K562 (cell line): Measurements from ENCODE around the gene FMN1. TPM values are rescaled to one million over a fixed set of nuclear protein-coding genes. Genes with fewer than 3 reads are reported as not detected.

ENCODE experiments used
- ATAC-seq: fragments of 200-7000 bp; cut with Tn5 transposase; 3 replicates; pipeline ENCODE4 v1.9.1; 2020; ENCODE audit warnings: moderate library complexity
- BruUV-seq: library from RNA; stranded (reverse); fragments of 400-500 nt; replicated peaks from 2 replicates; lab custom pipeline; 2021; lab: Mats Ljungman, UMichigan
- CTCF ChIA-PET: fragments of 300-600 bp; formaldehyde crosslinking; extraction: SDS; loops from one replicate; lab custom pipeline; 2021; ENCODE audit warnings: low intra/inter-chr PET ratio; lab: Yijun Ruan, JAX
- POLR2A ChIA-PET: fragments of 300-600, 350-650 bp; sonication (Branson Sonifier 250); formaldehyde crosslinking; extraction: SDS; loops from one replicate; lab custom pipeline; 2021; ENCODE audit warnings: antibody characterized with exemption, inconsistent platforms; lab: Yijun Ruan, JAX
- DNase-seq, 4 experiments: peaks; one replicate each; pipeline versions ENCODE4 v3.0.0 to v3.0.0-alpha.2; 2011 to 2018; ENCODE audit warnings: low spot score in 3 of 4, mixed read lengths in 3 of 4; ENCODE audit errors: extremely low read depth in 1 of 4
- FAIRE-seq: peaks from 2 replicates; lab custom pipeline; 2011; peaks lifted over from hg19 to GRCh38; lab: Jason Lieb, UNC
- H2AFZ ChIP-seq: 2 replicates; pipeline ENCODE4 v1.6.0; 2011; ENCODE audit warnings: low read depth, low read length, control low read depth, inconsistent platforms
- H3K27ac ChIP-seq: fragments of 200-600 bp; 3 replicates; pipeline ENCODE4 v1.8.0; 2011; ENCODE audit warnings: low read depth, mild to moderate bottlenecking, control low read depth, inconsistent platforms, low read length, moderate library complexity, mixed read lengths; ENCODE audit errors: extremely low read depth
- H3K27me3 ChIP-seq, 2 experiments: fragments of 300-600 bp in 1 of 2; 2 replicates in 1 of 2; 3 replicates in 1 of 2; pipeline versions ENCODE4 v1.6.0 to v1.8.0; 2011; ENCODE audit warnings: inconsistent platforms in 2 of 2, low read length in 2 of 2, mild to moderate bottlenecking in 1 of 2, mixed read lengths in 1 of 2, moderate library complexity in 1 of 2; ENCODE audit not compliant: control insufficient read depth in 2 of 2, insufficient read depth in 2 of 2
- H3K36me3 ChIP-seq: fragments of 300-600 bp; 3 replicates; pipeline ENCODE4 v1.8.0; 2011; ENCODE audit warnings: mild to moderate bottlenecking, low read length, inconsistent platforms; ENCODE audit not compliant: control insufficient read depth, insufficient read depth
- H3K4me1 ChIP-seq, 2 experiments: fragments of 200-600 bp in 1 of 2; replicated peaks in 1 of 2; 2 replicates in 1 of 2; 3 replicates in 1 of 2; pipeline versions ENCODE4 v1.5.1 to v1.8.0; 2011; ENCODE audit warnings: inconsistent platforms in 2 of 2, low read length in 2 of 2, mild to moderate bottlenecking in 1 of 2, mixed read lengths in 1 of 2, moderate library complexity in 1 of 2; ENCODE audit not compliant: control insufficient read depth in 2 of 2, insufficient read depth in 2 of 2
- H3K4me2 ChIP-seq: 2 replicates; pipeline ENCODE4 v1.6.1; 2011; ENCODE audit warnings: low read length, control low read depth, inconsistent platforms, mixed read lengths; ENCODE audit not compliant: insufficient read depth
- H3K4me3 ChIP-seq: fragments of 200-600 bp; sonication (generic), shearing (Covaris generic); 2 replicates; pipeline ENCODE4 v1.5.1; 2016; ENCODE audit warnings: control low read depth, inconsistent platforms
- H3K79me2 ChIP-seq: fragments of 200-600 bp; 3 replicates; pipeline ENCODE4 v1.8.0; 2011; ENCODE audit warnings: low read length, inconsistent platforms; ENCODE audit not compliant: control insufficient read depth, insufficient read depth
- H3K9ac ChIP-seq, 2 experiments: 2 replicates each; pipeline versions ENCODE4 v1.6.0 to v1.6.1; 2011; ENCODE audit warnings: low read depth in 2 of 2, low read length in 2 of 2, control low read depth in 1 of 2, inconsistent platforms in 1 of 2, mild to moderate bottlenecking in 1 of 2, mixed read lengths in 1 of 2; ENCODE audit not compliant: insufficient read depth in 1 of 2
- H3K9me1 ChIP-seq: one replicate; pipeline ENCODE4 v1.6.0; 2011; ENCODE audit warnings: inconsistent platforms, mild to moderate bottlenecking, low read length, moderate library complexity; ENCODE audit not compliant: control insufficient read depth, insufficient read depth
- H3K9me3 ChIP-seq: replicated peaks from 2 replicates; pipeline ENCODE4 v1.5.1; 2011; ENCODE audit warnings: low read depth, low read length, inconsistent platforms; ENCODE audit not compliant: control insufficient read depth, insufficient read depth
- H4K20me1 ChIP-seq: replicated peaks from 2 replicates; pipeline ENCODE4 v1.6.1; 2011; ENCODE audit warnings: low read length, inconsistent platforms, mixed read lengths; ENCODE audit not compliant: control insufficient read depth, insufficient read depth
- C11orf30 ChIP-seq: fragments of 450-650 bp; IDR thresholded peaks from 2 replicates; pipeline ENCODE4 v1.6.1; 2016; ENCODE audit warnings: low read depth, mild to moderate bottlenecking
- CBX2 ChIP-seq: fragments of 200-600 bp; sonication (generic); IDR thresholded peaks from one replicate; pipeline ENCODE4 v1.6.1; 2012; ENCODE audit warnings: mild to moderate bottlenecking, low read length, inconsistent platforms; ENCODE audit not compliant: insufficient read depth, poor library complexity, severe bottlenecking
- EWSR1 ChIP-seq: fragments of 450-650 bp; IDR thresholded peaks from 2 replicates; pipeline ENCODE4 v1.6.1; 2018; ENCODE audit warnings: borderline replicate concordance, mild to moderate bottlenecking, low read depth, moderate library complexity; ENCODE audit not compliant: partially characterized antibody
- FOXJ3 ChIP-seq: sonication (generic); formaldehyde crosslinking; IDR thresholded peaks from 2 replicates; pipeline ENCODE4 v1.4.0; 2020; ENCODE audit warnings: mild to moderate bottlenecking, missing genetic modification reagents
- HMG20A ChIP-seq: fragments of 450-650 bp; formaldehyde crosslinking; conservative IDR thresholded peaks from 2 replicates; pipeline ENCODE4 v1.4.0; 2020; ENCODE audit warnings: mild to moderate bottlenecking, mixed read lengths
- JUN ChIP-seq, 2 experiments: sonication (generic) in 1 of 2; formaldehyde crosslinking in 1 of 2; IDR thresholded peaks; 2 replicates each; pipeline versions ENCODE4 v1.6.1 to v1.8.0; 2012 to 2022; ENCODE audit warnings: borderline replicate concordance in 2 of 2, mild to moderate bottlenecking in 2 of 2, improper control_type of control experiment in 1 of 2, low read depth in 1 of 2, low read length in 1 of 2, missing genetic modification reagents in 1 of 2
- NFATC3 ChIP-seq: fragments of 450-650 bp; IDR thresholded peaks from 2 replicates; pipeline ENCODE4 v1.6.1; 2017; ENCODE audit warnings: mild to moderate bottlenecking
- RBM39 ChIP-seq: fragments of 200-400 bp; formaldehyde crosslinking; optimal IDR thresholded peaks from 2 replicates; pipeline ENCODE3; 2018; ENCODE audit warnings: low read depth, low read length
- TAF15 ChIP-seq: fragments of 200-400 bp; formaldehyde crosslinking; IDR thresholded peaks from 2 replicates; pipeline ENCODE4 v1.6.1; 2017; ENCODE audit warnings: mild to moderate bottlenecking, low read depth, low read length, moderate library complexity
- TCF15 ChIP-seq: fragments of 250-450 bp; sonication (Bioruptor Pico); IDR thresholded peaks from 2 replicates; pipeline ENCODE4 v1.8.0; 2022; ENCODE audit warnings: moderate library complexity, mild to moderate bottlenecking, inconsistent platforms
- YBX1 ChIP-seq: fragments of 450-650 bp; IDR thresholded peaks from 2 replicates; pipeline ENCODE4 v1.7.1; 2016; ENCODE audit warnings: mild to moderate bottlenecking
- ZEB2 ChIP-seq: fragments of 450-650 bp; IDR thresholded peaks from 2 replicates; pipeline ENCODE4 v1.6.1; 2016
- ZNF217 ChIP-seq: sonication (generic); formaldehyde crosslinking; IDR thresholded peaks from 2 replicates; pipeline ENCODE4 v1.8.0; 2022; ENCODE audit warnings: mild to moderate bottlenecking, missing genetic modification reagents
- ZNF232 ChIP-seq: sonication (generic); formaldehyde crosslinking; IDR thresholded peaks from 2 replicates; pipeline ENCODE4 v1.8.0; 2022; ENCODE audit warnings: mild to moderate bottlenecking, missing genetic modification reagents
- ZNF436 ChIP-seq: fragments of 250-450, 450-650 bp; sonication (Bioruptor Pico); formaldehyde crosslinking; IDR thresholded peaks from 2 replicates; pipeline ENCODE4 v1.7.0; 2020; ENCODE audit warnings: mild to moderate bottlenecking
- WGBS: fragments of 100-300 bp; shearing (Covaris generic); methylation state at CpG from one replicate; pipeline ENCODE4 v1.1.6; 2016; ENCODE audit warnings: low coverage, mixed read lengths; ENCODE audit not compliant: insufficient coverage; ENCODE audit errors: missing lambda C conversion rate; 5-methylcytosine and 5-hydroxymethylcytosine counted together
- in situ Hi-C: fragments of 300-500 bp; cut with MboI; formaldehyde crosslinking; loops from 4 replicates; pipeline ENCODE4 v1.15.0; 2018; ENCODE audit warnings: inconsistent platforms, mixed read lengths
- intact Hi-C: fragments of 100-400 bp; cut with micrococcal nuclease; formaldehyde crosslinking; loops from 2 replicates; pipeline ENCODE4 v1.14.2; 2022
- polyA plus RNA-seq, 8 experiments: library from polyadenylated mRNA; depleted of rRNA in 4 of 8; stranded (reverse) in 5 of 8; unstranded in 3 of 8; fragments of >200 nt; fragmentation: Nextera tagmentation in 2 of 8; fragmentation: Illumina TruSeq in 1 of 8; extraction: Ambion mirVana in 2 of 8; extraction: Trizol in 1 of 8; gene quantifications; 2 replicates each; pipeline versions ENCODE4 v1.2.1 to v1.2.3, GENCODE V29; 2011 to 2014; ENCODE audit warnings: inconsistent platforms in 1 of 8, missing spikeins in 1 of 8
- total RNA-seq, 7 experiments: library from RNA; depleted of rRNA in 6 of 7; stranded (reverse); fragments of >200 nt in 6 of 7; fragmentation: Illumina TruSeq in 2 of 7; extraction: Trizol in 2 of 7; gene quantifications; 2 replicates each; pipeline versions ENCODE4 v1.2.1 to v1.2.3, GENCODE V29; 2011 to 2021; ENCODE audit warnings: low replicate concordance in 1 of 7
- TF ChIP-seq, protein P1 (sequence below): fragments of 450-650 bp; IDR thresholded peaks from 2 replicates; pipeline ENCODE4 v1.6.1; 2017; ENCODE audit warnings: antibody characterized with exemption
- TF ChIP-seq, protein P2 (sequence below): sonication (generic); formaldehyde crosslinking; IDR thresholded peaks from 2 replicates; pipeline ENCODE4 v1.8.1; 2022; ENCODE audit warnings: missing genetic modification reagents
- TF ChIP-seq, protein P3 (sequence below), 2 experiments: fragments of 450-650 bp; conservative IDR thresholded peaks; 2 replicates each; pipeline ENCODE4 v1.6.1; 2017; ENCODE audit warnings: mild to moderate bottlenecking in 2 of 2, moderate library complexity in 2 of 2

FMN1 gene
- total and polyA plus RNA-seq, 9 of the 15 experiments (the other 6 are each of a cell fraction or from before 2014, with no cell fraction given): 0.03 to 0.07 (median 0.04) TPM; not detected in 6

DNA sequence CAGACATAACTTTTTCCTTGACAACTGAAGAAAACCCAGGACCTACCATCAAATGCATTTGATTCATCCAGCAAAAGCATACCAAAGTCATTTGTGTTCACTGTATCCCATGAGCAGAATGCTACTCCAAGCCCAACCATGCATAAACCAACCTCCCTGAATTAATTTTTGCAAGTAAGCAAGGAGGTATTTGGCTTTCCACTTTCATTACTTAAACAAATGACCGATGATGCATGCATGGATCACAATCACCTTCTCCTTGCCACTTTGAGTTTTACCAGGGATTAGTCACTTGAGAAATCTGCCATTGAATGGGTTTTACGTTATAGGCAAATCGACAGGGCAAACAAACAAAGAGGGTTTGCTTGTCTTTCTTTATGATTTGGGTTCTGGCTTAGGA, 214.8 kb downstream of the FMN1 start:
- Histone ChIP-seq H3K4me2 (no peak overlapping the region), H4K20me1 (no peaks in the 10 kb centered on the region), H3K79me2 (no peaks in the 10 kb centered on the region), H3K27me3 (no peaks in the 10 kb centered on the region), H3K9me3 (no peaks in the 10 kb centered on the region), H3K4me3 (no peak overlapping the region), H3K27ac (no peak overlapping the region), H3K4me1 (no peaks in the 10 kb centered on the region), H3K36me3 (no peaks in the 10 kb centered on the region), H2AFZ (no peak overlapping the region), H3K9ac (no peak overlapping the region), H3K9me1 (no peaks in the 10 kb centered on the region)
- intact Hi-C loops: no loop called here
- in situ Hi-C loops: no loop called here
- DNase-seq: no peak
- 0% methylated on average over 3 of the region's 3 CpGs for WGBS
- no TSS peak for BruUV-seq
- TF ChIP-seq YBX1: no peak
- TF ChIP-seq TCF15 (CRISPR knock-in tag): no peak
- TF ChIP-seq ZEB2: no peak
- no peak for TF ChIP-seq ZNF436 (CRISPR knock-in tag)
- no peak for TF ChIP-seq JUN (IDR thresholded peaks at IDR 0.05; ENCODE audit: borderline replicate concordance, low read depth, low read length)
- no peak for TF ChIP-seq JUN (CRISPR knock-in tag; IDR thresholded peaks at IDR 0.05; ENCODE audit: borderline replicate concordance)
- TF ChIP-seq, protein P1, sequence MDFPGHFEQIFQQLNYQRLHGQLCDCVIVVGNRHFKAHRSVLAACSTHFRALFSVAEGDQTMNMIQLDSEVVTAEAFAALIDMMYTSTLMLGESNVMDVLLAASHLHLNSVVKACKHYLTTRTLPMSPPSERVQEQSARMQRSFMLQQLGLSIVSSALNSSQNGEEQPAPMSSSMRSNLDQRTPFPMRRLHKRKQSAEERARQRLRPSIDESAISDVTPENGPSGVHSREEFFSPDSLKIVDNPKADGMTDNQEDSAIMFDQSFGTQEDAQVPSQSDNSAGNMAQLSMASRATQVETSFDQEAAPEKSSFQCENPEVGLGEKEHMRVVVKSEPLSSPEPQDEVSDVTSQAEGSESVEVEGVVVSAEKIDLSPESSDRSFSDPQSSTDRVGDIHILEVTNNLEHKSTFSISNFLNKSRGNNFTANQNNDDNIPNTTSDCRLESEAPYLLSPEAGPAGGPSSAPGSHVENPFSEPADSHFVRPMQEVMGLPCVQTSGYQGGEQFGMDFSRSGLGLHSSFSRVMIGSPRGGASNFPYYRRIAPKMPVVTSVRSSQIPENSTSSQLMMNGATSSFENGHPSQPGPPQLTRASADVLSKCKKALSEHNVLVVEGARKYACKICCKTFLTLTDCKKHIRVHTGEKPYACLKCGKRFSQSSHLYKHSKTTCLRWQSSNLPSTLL: no peak
- TF ChIP-seq CBX2: no peak
- no peak for TF ChIP-seq C11orf30
- TF ChIP-seq TAF15: no peak
- TF ChIP-seq HMG20A (CRISPR knock-in tag): no peak
- no peak for TF ChIP-seq EWSR1
- TF ChIP-seq ZNF217 (CRISPR knock-in tag): no peak
- TF ChIP-seq, protein P2, sequence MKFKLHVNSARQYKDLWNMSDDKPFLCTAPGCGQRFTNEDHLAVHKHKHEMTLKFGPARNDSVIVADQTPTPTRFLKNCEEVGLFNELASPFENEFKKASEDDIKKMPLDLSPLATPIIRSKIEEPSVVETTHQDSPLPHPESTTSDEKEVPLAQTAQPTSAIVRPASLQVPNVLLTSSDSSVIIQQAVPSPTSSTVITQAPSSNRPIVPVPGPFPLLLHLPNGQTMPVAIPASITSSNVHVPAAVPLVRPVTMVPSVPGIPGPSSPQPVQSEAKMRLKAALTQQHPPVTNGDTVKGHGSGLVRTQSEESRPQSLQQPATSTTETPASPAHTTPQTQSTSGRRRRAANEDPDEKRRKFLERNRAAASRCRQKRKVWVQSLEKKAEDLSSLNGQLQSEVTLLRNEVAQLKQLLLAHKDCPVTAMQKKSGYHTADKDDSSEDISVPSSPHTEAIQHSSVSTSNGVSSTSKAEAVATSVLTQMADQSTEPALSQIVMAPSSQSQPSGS (CRISPR knock-in tag): no peak
- TF ChIP-seq, protein P3, sequence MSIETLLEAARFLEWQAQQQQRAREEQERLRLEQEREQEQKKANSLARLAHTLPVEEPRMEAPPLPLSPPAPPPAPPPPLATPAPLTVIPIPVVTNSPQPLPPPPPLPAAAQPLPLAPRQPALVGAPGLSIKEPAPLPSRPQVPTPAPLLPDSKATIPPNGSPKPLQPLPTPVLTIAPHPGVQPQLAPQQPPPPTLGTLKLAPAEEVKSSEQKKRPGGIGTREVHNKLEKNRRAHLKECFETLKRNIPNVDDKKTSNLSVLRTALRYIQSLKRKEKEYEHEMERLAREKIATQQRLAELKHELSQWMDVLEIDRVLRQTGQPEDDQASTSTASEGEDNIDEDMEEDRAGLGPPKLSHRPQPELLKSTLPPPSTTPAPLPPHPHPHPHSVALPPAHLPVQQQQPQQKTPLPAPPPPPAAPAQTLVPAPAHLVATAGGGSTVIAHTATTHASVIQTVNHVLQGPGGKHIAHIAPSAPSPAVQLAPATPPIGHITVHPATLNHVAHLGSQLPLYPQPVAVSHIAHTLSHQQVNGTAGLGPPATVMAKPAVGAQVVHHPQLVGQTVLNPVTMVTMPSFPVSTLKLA (conservative IDR thresholded peaks at IDR 0.05): no peak
- TF ChIP-seq ZNF232 (CRISPR knock-in tag): no peak
- no peak for TF ChIP-seq NFATC3
- no peak for TF ChIP-seq RBM39
- no peak for TF ChIP-seq FOXJ3 (CRISPR knock-in tag)
- ATAC-seq: no peak
- ChIA-PET POLR2A (interaction anchor here (0.9 kb wide), 1 partner anchor 199 kb away, joined by 3 read pairs; no protein-coding TSS in a partner anchor), CTCF (no interaction called here)
- no peak for FAIRE-seq
